GM10847 (cell line): Measurements from ENCODE around the gene MYO1F.

ENCODE experiments used
- POLR2A ChIP-seq: IDR thresholded peaks from 2 replicates; pipeline ENCODE4 v1.6.1; 2011; ENCODE audit not compliant: insufficient read length; ENCODE audit errors: extremely low read depth

The MYO1F gene

DNA sequence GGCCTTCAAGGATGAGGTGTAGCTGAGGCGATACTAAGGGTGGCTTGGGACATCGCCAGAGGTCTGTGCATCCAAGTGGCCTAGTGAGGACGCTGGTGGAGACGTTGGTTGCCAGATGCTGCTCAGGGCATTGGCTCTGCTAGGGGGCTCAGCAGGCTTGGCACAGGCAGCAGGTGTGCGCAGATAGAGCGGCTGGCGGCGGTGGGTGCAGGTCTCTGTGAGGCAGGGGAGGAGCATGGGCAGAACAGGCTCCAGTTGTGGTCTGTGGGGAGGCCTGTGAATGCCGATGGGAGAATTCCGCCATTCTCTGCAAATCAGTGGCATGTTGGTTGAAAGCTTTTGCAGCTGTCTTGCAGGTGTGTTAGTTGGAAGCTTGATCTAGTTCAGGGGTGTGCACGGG is 96.0 kb downstream of the MYO1F start:
- no peak for TF ChIP-seq POLR2A

DNA sequence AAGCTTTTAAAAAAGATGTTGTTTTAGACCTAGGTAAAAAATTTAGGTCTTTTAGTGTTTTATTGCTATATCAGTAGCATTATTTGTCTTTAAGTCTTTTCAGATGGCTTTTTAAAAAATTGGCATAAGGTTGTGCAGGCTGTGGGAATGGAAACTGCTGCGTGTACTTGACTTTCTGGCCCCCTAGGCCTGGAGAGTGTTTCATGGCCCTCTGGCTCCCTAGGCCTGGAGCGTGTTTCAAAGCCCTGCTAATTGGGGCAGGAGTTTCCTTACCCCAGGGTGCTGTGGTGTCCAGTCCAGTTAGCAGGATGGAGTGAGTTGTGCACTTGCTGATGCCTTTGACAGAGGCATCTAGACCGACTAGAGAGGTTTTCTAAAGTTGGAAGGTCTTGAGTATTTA is 98.6 kb downstream of the MYO1F start:
- TF ChIP-seq POLR2A = no peak

DNA sequence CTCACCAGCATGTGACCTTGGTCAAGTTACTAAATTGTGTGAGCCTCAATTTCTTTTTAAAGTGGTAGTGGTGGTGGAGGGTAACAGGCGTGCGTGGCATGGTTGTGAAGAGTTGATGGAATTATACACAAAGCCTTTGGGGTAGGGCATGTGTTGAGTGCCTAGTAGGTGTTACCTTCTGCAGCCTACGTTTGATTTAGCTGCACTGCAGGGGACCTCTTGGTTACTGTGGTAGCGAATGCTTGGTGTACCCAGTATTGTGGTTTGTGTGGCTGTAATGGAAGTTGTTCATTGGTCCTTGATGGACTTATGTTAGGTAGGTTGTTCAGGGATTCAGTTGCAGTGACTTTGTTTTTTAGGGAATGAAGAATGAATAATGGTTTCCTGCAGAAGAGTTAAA is 99.4 kb downstream of the MYO1F start:
- TF ChIP-seq POLR2A = no peak

- no peak for TF ChIP-seq POLR2A
Measured at GRCh38 chr19:8476524-8476923, 100.7 kb downstream of the MYO1F start.

DNA sequence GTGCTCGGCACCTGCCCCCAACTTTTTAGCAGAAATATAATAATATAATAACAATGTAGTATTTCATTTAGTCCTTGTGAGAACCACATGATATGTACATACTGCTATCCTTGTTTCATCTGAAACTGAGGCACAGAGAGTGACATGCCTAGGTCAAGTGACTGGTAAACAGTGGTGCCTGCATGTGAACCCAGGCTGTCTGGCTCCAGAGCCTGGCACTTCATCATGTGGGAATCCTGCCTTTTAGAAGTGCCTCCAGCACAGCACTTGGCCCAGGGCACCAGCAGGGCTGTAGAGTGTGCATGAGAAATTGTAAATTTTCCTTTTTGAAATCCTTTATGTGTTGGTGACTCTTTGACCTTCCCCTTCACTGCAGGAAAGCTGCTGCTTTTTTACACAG is 102.2 kb downstream of the MYO1F start:
- no peak for TF ChIP-seq POLR2A

GRCh38 chr19:8473648-8474476 is 103.4 kb downstream of the MYO1F start:
- TF ChIP-seq POLR2A = no peak
